ENCODE measurements around the gene PDGFRB.

The PDGFRB gene

DNA sequence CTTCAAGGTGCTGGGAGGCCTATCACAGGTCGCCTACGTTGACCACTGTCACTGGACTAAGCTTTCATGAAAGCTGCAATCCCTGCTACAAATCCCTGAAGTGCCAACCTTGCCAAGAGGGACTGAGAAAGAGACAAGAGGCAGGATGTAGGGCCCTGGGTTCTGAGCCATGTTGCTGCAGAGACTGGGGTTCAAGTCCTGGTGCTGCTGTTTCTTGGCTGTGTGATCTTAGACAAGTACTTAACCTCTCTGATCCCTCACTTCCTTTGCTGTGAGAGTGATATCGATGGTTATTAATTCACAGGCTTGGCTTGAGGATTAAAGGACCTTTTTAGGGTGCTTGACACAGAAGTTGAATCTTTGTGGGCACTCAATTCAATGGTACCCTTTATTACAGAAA lies 84.8 kb downstream of the PDGFRB start:
- H3K4me1 Mint-ChIP-seq, result peaks cover 5% of the 10 kb centered on the region
- no peaks in the 10 kb centered on the region for H3K36me3 Mint-ChIP-seq (ENCODE audit: low read depth)
- H3K27ac Mint-ChIP-seq, result no peak overlapping the region
- H3K4me3 Mint-ChIP-seq, result no peak overlapping the region
- no peaks in the 10 kb centered on the region for H3K9me3 Mint-ChIP-seq
- TF ChIP-seq, protein P1, sequence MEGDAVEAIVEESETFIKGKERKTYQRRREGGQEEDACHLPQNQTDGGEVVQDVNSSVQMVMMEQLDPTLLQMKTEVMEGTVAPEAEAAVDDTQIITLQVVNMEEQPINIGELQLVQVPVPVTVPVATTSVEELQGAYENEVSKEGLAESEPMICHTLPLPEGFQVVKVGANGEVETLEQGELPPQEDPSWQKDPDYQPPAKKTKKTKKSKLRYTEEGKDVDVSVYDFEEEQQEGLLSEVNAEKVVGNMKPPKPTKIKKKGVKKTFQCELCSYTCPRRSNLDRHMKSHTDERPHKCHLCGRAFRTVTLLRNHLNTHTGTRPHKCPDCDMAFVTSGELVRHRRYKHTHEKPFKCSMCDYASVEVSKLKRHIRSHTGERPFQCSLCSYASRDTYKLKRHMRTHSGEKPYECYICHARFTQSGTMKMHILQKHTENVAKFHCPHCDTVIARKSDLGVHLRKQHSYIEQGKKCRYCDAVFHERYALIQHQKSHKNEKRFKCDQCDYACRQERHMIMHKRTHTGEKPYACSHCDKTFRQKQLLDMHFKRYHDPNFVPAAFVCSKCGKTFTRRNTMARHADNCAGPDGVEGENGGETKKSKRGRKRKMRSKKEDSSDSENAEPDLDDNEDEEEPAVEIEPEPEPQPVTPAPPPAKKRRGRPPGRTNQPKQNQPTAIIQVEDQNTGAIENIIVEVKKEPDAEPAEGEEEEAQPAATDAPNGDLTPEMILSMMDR (IDR thresholded peaks at IDR 0.05; ENCODE audit: unreplicated experiment in 3 of 3), result no peak
- H3K27me3 Mint-ChIP-seq (ENCODE audit: low read depth), result peaks cover 3% of the 10 kb centered on the region

DNA sequence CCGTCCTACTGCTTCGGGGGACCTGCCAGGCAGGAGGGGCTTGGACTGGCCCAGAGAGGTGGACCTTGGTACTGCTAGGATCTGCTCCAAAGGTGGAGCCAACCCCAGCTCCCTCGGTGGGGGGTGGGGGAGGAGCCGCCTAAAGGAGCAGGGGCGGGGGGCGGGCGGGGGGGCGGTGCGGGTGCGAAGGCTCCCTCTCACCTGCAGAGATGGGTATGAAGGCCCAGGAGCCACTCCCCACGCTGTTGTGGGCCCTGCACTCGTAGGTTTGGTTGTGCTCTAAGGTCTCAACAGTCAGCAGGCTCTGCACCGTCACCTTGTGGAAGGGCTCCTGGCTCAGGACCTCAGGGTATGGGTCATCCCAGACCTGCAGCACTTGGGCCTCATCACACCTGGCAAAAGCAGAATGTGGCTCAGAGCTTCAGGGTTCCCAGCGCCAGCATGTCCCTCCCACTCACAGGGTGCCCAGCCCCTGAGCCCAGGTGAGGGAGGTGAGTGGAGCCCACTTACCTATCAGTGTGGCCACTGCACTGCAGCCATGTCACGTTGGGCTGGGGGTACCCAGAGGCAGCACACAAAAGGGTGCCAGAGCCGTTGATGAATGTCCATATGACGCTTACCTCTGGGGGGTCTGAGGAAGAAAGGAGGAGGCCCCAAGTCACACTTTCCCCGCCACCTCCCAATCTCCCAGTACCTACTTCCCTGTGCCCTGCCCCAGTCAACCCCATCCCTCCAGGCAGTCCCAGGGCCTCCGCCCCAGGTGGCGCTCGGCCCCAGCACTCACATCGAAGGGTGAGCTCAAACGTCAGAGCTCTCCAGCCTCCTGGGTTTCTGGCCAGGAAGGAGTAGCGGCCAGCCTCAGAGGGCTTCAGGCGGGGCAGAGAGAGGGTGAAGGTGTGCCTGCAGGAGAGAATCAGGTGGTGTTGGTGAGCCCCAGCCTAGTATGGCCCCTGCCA lies 85.7 kb downstream of the PDGFRB start:
- H3K27ac Mint-ChIP-seq, result no peak overlapping the region
- peaks cover 5% of the 10 kb centered on the region for H3K4me1 Mint-ChIP-seq
- H3K9me3 Mint-ChIP-seq, result no peaks in the 10 kb centered on the region
- H3K27me3 Mint-ChIP-seq (ENCODE audit: low read depth), result peaks cover 3% of the 10 kb centered on the region
- TF ChIP-seq, protein P1 (IDR thresholded peaks at IDR 0.05; ENCODE audit: unreplicated experiment in 3 of 3), result no peak
- no peak overlapping the region for H3K4me3 Mint-ChIP-seq
- no peaks in the 10 kb centered on the region for H3K36me3 Mint-ChIP-seq (ENCODE audit: low read depth)

DNA sequence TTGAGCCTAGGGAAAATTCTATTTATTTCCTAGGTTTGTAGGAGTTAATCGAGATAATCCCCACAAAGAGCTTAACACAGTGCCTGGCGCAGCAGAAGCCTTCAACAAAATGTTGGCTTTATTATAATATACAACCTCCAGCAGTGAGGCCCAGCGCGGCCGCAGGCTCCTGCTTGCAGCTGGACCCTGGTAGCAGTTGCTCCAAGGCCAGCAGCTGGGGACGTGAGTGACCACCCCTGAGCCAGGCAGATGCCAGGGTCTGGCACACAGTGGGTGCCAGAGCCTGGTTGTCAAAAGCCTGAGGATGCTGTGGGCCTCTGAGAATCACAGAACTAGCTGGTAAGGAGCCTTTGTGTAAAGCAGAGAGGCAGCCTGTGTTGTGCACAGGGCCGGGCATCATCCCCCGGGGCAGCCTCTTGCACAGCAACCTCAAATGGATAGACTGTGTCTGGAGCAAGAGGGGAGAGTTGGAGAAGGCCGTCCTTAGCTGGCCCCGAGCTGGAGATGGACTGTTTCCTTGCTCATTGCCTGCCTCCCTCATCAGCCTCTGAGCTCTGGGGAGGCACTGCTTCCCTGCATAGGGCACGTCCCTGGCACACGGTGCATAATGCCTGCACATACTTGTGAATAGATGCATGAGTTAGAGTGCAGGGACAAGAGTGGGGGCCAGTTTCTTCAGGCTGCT lies 86.5 kb downstream of the PDGFRB start:
- no peak overlapping the region for H3K27ac Mint-ChIP-seq
- TF ChIP-seq, protein P1 (IDR thresholded peaks at IDR 0.05; ENCODE audit: unreplicated experiment in 3 of 3), result no peak
- H3K4me3 Mint-ChIP-seq, result no peak overlapping the region
- peaks cover 3% of the 10 kb centered on the region for H3K27me3 Mint-ChIP-seq (ENCODE audit: low read depth)
- H3K9me3 Mint-ChIP-seq, result no peaks in the 10 kb centered on the region
- H3K4me1 Mint-ChIP-seq, result peaks cover 8% of the 10 kb centered on the region
- H3K36me3 Mint-ChIP-seq (ENCODE audit: low read depth), result no peaks in the 10 kb centered on the region

DNA sequence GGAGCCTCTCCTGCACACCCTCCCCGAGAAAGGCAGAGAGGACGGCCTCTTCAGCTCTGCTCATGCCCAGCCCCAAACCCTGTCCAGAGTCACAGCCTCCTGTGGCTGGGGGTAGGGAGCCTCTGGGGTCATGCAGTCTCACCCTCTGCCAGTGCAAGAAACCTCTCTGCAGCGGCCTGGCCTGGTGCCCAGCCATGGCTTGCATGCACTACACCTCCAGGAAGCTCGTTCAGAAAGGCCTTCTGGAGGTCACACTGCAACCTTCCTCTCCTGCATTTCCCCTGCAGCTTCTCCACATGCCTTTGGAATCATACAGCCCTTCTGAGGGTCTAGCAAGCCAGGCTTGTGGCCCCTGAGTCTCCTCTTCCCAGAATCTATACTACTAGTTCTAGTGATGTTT lies 87.2 kb downstream of the PDGFRB start:
- H3K4me1 Mint-ChIP-seq, result peaks cover 10% of the 10 kb centered on the region
- H3K36me3 Mint-ChIP-seq (ENCODE audit: low read depth), result no peaks in the 10 kb centered on the region
- H3K27me3 Mint-ChIP-seq (ENCODE audit: low read depth), result peaks cover 3% of the 10 kb centered on the region
- no peak overlapping the region for H3K4me3 Mint-ChIP-seq
- H3K9me3 Mint-ChIP-seq, result no peaks in the 10 kb centered on the region
- peak overlapping the region in 1 of 3 experiments; percentile 18 for H3K27ac Mint-ChIP-seq
- TF ChIP-seq, protein P1 (IDR thresholded peaks at IDR 0.05; ENCODE audit: unreplicated experiment in 3 of 3), result no peak

DNA sequence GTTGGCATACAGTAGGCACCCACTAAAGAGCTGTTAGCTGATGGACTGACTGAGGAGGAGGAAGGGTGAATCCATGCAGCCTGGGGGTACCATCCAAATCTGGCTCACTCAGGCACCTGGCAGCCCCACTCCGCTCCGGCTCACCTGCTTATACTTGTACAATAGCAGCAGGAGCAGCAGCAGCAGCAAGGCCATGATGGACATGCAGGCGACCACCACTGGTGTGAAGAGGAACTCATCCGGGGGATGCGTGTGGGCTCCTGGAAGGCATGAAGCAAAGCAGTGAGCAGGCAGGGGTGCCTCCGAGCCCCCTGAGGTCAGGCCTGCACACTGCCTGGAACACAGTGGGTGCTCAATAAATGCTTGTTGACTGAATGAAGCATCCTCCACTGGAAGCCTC lies 87.6 kb downstream of the PDGFRB start:
- TF ChIP-seq, protein P1 (IDR thresholded peaks at IDR 0.05; ENCODE audit: unreplicated experiment in 3 of 3), result no peak
- Mint-ChIP-seq H3K4me3 (no peak overlapping the region), H3K4me1 (peaks cover 10% of the 10 kb centered on the region), H3K9me3 (no peaks in the 10 kb centered on the region), H3K36me3 (ENCODE audit: low read depth) (no peaks in the 10 kb centered on the region), H3K27me3 (ENCODE audit: low read depth) (peaks cover 3% of the 10 kb centered on the region), H3K27ac (no peak overlapping the region)
